BLaER1 (cell line): ENCODE measurements around the gene STK10.

Source experiments
- H3K27ac ChIP-seq: shearing (Covaris generic); formaldehyde crosslinking; 2 replicates; pipeline ENCODE4 v1.8.1; 2022
- H3K27me3 ChIP-seq: shearing (Covaris generic); formaldehyde crosslinking; 2 replicates; pipeline ENCODE4 v1.8.1; 2022
- H3K36me3 ChIP-seq: shearing (Covaris generic); formaldehyde crosslinking; 2 replicates; pipeline ENCODE4 v1.8.1; 2022
- H3K4me1 ChIP-seq: shearing (Covaris generic); formaldehyde crosslinking; 2 replicates; pipeline ENCODE4 v1.8.1; 2022
- H3K4me2 ChIP-seq: shearing (Covaris generic); formaldehyde crosslinking; 2 replicates; pipeline ENCODE4 v1.8.1; 2022
- H3K4me3 ChIP-seq: shearing (Covaris generic); formaldehyde crosslinking; 2 replicates; pipeline ENCODE4 v1.8.1; 2022
- H3K9ac ChIP-seq: shearing (Covaris generic); formaldehyde crosslinking; 2 replicates; pipeline ENCODE4 v1.8.1; 2022
- H3K9me3 ChIP-seq: shearing (Covaris generic); formaldehyde crosslinking; 2 replicates; pipeline ENCODE4 v1.8.1; 2022
- H4K20me1 ChIP-seq: shearing (Covaris generic); formaldehyde crosslinking; 2 replicates; pipeline ENCODE4 v1.8.1; 2022
- Cebpa-rat ChIP-seq: shearing (Covaris generic); IDR thresholded peaks from 2 replicates; pipeline ENCODE4 v1.8.1; 2022

Gene STK10

GRCh38 chr5:172096207-172096940 lies 91.7 kb downstream of the STK10 start:
- Histone ChIP-seq H3K9me3 (no peaks in the 10 kb centered on the region), H3K36me3 (peaks cover 100% of the 10 kb centered on the region), H3K27me3 (no peaks in the 10 kb centered on the region), H4K20me1 (peaks cover 9% of the 10 kb centered on the region), H3K27ac (no peak overlapping the region), H3K4me3 (no peak overlapping the region), H3K4me1 (no peaks in the 10 kb centered on the region), H3K9ac (no peak overlapping the region), H3K4me2 (no peak overlapping the region)
- no peak for TF ChIP-seq Cebpa-rat

GRCh38 chr5:172095368-172096206 lies 92.4 kb downstream of the STK10 start:
- H3K4me2 ChIP-seq = no peak overlapping the region
- H4K20me1 ChIP-seq = peaks cover 9% of the 10 kb centered on the region
- H3K27me3 ChIP-seq = no peaks in the 10 kb centered on the region
- H3K36me3 ChIP-seq = peaks cover 100% of the 10 kb centered on the region
- H3K4me3 ChIP-seq = no peak overlapping the region
- no peak overlapping the region for H3K27ac ChIP-seq
- H3K9me3 ChIP-seq = no peaks in the 10 kb centered on the region
- no peaks in the 10 kb centered on the region for H3K4me1 ChIP-seq
- no peak for TF ChIP-seq Cebpa-rat
- no peak overlapping the region for H3K9ac ChIP-seq

- Histone ChIP-seq H3K27ac (no peak overlapping the region), H4K20me1 (peaks cover 9% of the 10 kb centered on the region), H3K4me1 (no peaks in the 10 kb centered on the region), H3K4me3 (no peak overlapping the region), H3K9me3 (no peaks in the 10 kb centered on the region), H3K27me3 (no peaks in the 10 kb centered on the region), H3K9ac (no peak overlapping the region), H3K4me2 (no peak overlapping the region), H3K36me3 (peaks cover 100% of the 10 kb centered on the region)
- no peak for TF ChIP-seq Cebpa-rat
These were observed 94.1 kb downstream of the STK10 start for GRCh38 chr5:172093965-172094364.

GRCh38 chr5:172093559-172093958 lies 94.5 kb downstream of the STK10 start:
- Histone ChIP-seq H3K4me3 (no peak overlapping the region), H3K27ac (no peak overlapping the region), H3K36me3 (peaks cover 100% of the 10 kb centered on the region), H4K20me1 (peaks cover 8% of the 10 kb centered on the region), H3K9ac (no peak overlapping the region), H3K9me3 (no peaks in the 10 kb centered on the region), H3K27me3 (no peaks in the 10 kb centered on the region), H3K4me1 (no peaks in the 10 kb centered on the region), H3K4me2 (no peak overlapping the region)
- no peak for TF ChIP-seq Cebpa-rat

GRCh38 chr5:172091956-172092732 lies 95.9 kb downstream of the STK10 start:
- Histone ChIP-seq H4K20me1 (no peaks in the 10 kb centered on the region), H3K4me3 (no peak overlapping the region), H3K27ac (no peak overlapping the region), H3K4me1 (no peaks in the 10 kb centered on the region), H3K27me3 (no peaks in the 10 kb centered on the region), H3K4me2 (no peak overlapping the region), H3K9ac (no peak overlapping the region), H3K36me3 (peaks cover 87% of the 10 kb centered on the region), H3K9me3 (no peaks in the 10 kb centered on the region)
- TF ChIP-seq Cebpa-rat = no peak

GRCh38 chr5:172090976-172091547 lies 97.0 kb downstream of the STK10 start:
- no peak overlapping the region for H3K27ac ChIP-seq
- no peaks in the 10 kb centered on the region for H3K27me3 ChIP-seq

GRCh38 chr5:172089298-172090117 lies 98.5 kb downstream of the STK10 start:
- Histone ChIP-seq H4K20me1 (no peaks in the 10 kb centered on the region), H3K4me1 (no peaks in the 10 kb centered on the region), H3K27ac (no peak overlapping the region), H3K9me3 (no peaks in the 10 kb centered on the region), H3K27me3 (no peaks in the 10 kb centered on the region), H3K4me3 (no peak overlapping the region), H3K9ac (no peak overlapping the region), H3K4me2 (no peak overlapping the region), H3K36me3 (peaks cover 68% of the 10 kb centered on the region)
- TF ChIP-seq Cebpa-rat = no peak

More at GRCh38 chr5:172090976-172091547, 97.0 kb downstream of the STK10 start:
- peaks cover 78% of the 10 kb centered on the region for H3K36me3 ChIP-seq
- no peak for TF ChIP-seq Cebpa-rat
- H3K4me1 ChIP-seq = no peaks in the 10 kb centered on the region
- H3K9ac ChIP-seq = no peak overlapping the region
- no peak overlapping the region for H3K4me2 ChIP-seq
- no peaks in the 10 kb centered on the region for H4K20me1 ChIP-seq
- H3K4me3 ChIP-seq = no peak overlapping the region
- no peaks in the 10 kb centered on the region for H3K9me3 ChIP-seq

- TF ChIP-seq Cebpa-rat = no peak
- Histone ChIP-seq H3K27ac (no peak overlapping the region), H3K27me3 (no peaks in the 10 kb centered on the region), H3K4me2 (no peak overlapping the region), H3K4me1 (no peaks in the 10 kb centered on the region), H3K9me3 (no peaks in the 10 kb centered on the region), H3K36me3 (peaks cover 61% of the 10 kb centered on the region), H3K9ac (no peak overlapping the region), H3K4me3 (no peak overlapping the region), H4K20me1 (no peaks in the 10 kb centered on the region)
These were observed 99.2 kb downstream of the STK10 start for GRCh38 chr5:172088801-172089200.
